BJ (cell line): ENCODE measurements around the gene GRIN3B. TPM values are rescaled to one million over a fixed set of nuclear protein-coding genes. Genes with fewer than 3 reads are reported as not detected.
A peak's percentile ranks its signal among the peaks of the same experiment; 100 is the strongest.

ENCODE experiments used
- CTCF ChIA-PET: fragments of 350-600 bp; formaldehyde crosslinking; extraction: SDS; loops from one replicate; lab custom pipeline; 2021; ENCODE audit warnings: antibody characterized with exemption, inconsistent platforms; lab: Yijun Ruan, JAX
- POLR2A ChIA-PET: fragments of 300-600 bp; sonication (Branson Sonifier 250); formaldehyde crosslinking; extraction: SDS; loops from one replicate; lab custom pipeline; 2021; ENCODE audit warnings: antibody characterized with exemption; lab: Charles Lee
- DNase-seq: peaks from one replicate; pipeline ENCODE4 v3.0.0-alpha.2; 2011; ENCODE audit warnings: low read depth
- H3K27me3 ChIP-seq: 2 replicates; pipeline ENCODE4 v1.6.0; 2011; ENCODE audit warnings: low read length; ENCODE audit not compliant: control insufficient read depth, insufficient read depth
- H3K36me3 ChIP-seq: 2 replicates; pipeline ENCODE4 v1.5.1; 2011; ENCODE audit warnings: low read length; ENCODE audit not compliant: control insufficient read depth, insufficient read depth
- H3K4me3 ChIP-seq: 2 replicates; pipeline ENCODE4 v1.5.1; 2011; ENCODE audit warnings: low read depth, mild to moderate bottlenecking, control low read depth, low read length
- CTCF ChIP-seq: IDR thresholded peaks from 2 replicates; pipeline ENCODE4 v1.5.1; 2011; ENCODE audit warnings: low read depth, mild to moderate bottlenecking, control low read depth, inconsistent platforms, low read length, moderate library complexity; ENCODE audit not compliant: insufficient read depth
- polyA plus RNA-seq: library from polyadenylated mRNA; depleted of rRNA; stranded (reverse); fragments of >200 nt; gene quantifications from 2 replicates; pipeline ENCODE4 v1.2.3, GENCODE V29; 2011

Gene GRIN3B
- polyA plus RNA-seq, 1 experiment: 0.32 TPM

DNA sequence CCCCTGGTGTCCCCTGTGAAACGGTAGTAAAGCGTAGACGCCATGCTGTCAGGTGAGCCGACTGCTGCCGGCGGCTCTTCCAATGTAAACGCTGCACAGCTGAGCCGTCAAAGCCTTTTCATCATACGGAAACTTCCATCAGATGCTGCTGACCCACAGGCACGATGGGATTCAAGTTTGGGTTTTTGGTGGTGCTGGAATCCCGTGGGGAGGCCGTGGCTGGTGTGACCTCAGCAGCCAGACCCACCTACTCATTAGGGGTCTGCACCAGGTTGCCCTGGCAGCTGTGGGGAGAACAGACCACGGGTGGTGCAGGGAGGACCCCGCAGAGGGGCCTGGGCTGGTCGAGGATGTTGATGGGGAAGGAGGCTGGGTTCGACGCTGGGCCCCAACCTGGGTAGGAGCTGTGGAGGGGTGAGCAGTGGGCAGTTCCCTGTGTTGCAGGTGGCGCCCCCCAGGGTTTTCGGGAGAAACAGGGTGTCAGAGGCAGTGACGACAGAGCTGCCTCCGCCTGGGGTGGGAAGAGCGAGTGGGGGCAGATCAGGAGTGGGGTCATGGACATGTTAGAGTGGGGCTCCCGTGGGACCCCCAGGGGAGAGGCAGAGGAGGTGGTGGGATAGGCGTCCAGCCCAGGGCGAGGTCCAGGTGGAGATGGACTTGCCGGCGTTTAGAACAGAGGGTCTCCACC, 6.6 kb downstream of the GRIN3B start:
- TF ChIP-seq CTCF: no peak
- POLR2A ChIA-PET: no interaction called here
- no peak for DNase-seq
- CTCF ChIA-PET: interaction anchor here (0.6 to 1.3 kb wide), 3 partner anchors 10 to 723 kb away, joined by 3 to 5 read pairs (median 4); no protein-coding TSS in a partner anchor
- no peaks in the 10 kb centered on the region for H3K27me3 ChIP-seq
- peaks cover 10% of the 10 kb centered on the region for H3K36me3 ChIP-seq
- H3K4me3 ChIP-seq: no peak overlapping the region

GRCh38 chr19:1007399-1008251, 7.4 kb downstream of the GRIN3B start:
- ChIA-PET CTCF (interaction anchor here (0.6 to 1.2 kb wide), 2 partner anchors 9 to 724 kb away, joined by 3 to 4 read pairs; no protein-coding TSS in a partner anchor), POLR2A (no interaction called here)
- DNase-seq: no peak
- H3K27me3 ChIP-seq: no peaks in the 10 kb centered on the region
- H3K36me3 ChIP-seq: peaks cover 13% of the 10 kb centered on the region
- no peak overlapping the region for H3K4me3 ChIP-seq
- TF ChIP-seq CTCF: no peak

GRCh38 chr19:1008268-1009040, 8.2 kb downstream of the GRIN3B start:
- no peak for TF ChIP-seq CTCF
- Histone ChIP-seq H3K36me3 (peaks cover 19% of the 10 kb centered on the region), H3K4me3 (no peak overlapping the region), H3K27me3 (no peaks in the 10 kb centered on the region)
- DNase-seq: no peak
- ChIA-PET POLR2A (no interaction called here), CTCF (no interaction called here)

DNA sequence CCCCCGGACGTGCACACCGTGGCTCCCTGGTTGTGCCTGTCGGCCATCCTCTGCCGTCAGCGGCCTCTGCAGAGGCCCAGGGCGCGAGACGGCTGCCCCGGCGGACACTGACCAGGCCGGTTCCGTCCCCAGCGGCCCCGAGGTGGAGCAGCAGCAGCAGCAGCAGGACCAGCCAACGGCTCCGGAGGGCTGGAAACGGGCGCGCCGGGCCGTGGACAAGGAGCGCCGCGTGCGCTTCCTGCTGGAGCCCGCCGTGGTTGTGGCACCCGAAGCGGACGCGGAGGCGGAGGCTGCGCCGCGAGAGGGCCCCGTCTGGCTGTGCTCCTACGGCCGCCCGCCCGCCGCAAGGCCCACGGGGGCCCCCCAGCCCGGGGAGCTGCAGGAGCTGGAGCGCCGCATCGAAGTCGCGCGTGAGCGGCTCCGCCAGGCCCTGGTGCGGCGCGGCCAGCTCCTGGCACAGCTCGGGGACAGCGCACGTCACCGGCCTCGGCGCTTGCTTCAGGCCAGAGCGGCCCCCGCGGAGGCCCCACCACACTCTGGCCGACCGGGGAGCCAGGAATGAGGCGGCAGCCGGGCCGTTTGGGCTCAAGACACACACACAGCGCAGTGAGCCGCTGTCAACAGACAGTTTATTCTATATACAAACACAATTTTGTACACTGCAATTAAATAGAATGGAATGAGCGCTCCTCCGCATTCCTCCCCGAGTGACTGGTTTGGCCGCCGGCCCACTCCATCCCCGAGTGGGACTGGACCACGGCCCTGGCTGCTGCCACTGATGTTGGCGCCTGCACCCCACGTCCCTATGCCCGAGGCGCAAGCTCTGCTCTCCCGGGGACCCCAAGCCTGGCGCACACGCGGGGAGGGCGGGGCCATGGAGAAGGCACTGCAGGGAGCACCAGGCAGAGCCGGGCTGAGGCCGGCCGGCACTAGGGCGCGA, 9.1 kb downstream of the GRIN3B start:
- TF ChIP-seq CTCF: no peak
- POLR2A ChIA-PET: no interaction called here
- Histone ChIP-seq H3K27me3 (no peaks in the 10 kb centered on the region), H3K36me3 (peaks cover 24% of the 10 kb centered on the region), H3K4me3 (no peak overlapping the region)
- peak; percentile 9 for DNase-seq
- CTCF ChIA-PET: interaction anchor here (0.6 to 0.7 kb wide), 2 partner anchors 104 to 116 kb away, joined by 3 read pairs; no protein-coding TSS in a partner anchor
